Heart left ventricle (tissue), 16 donors: ENCODE results near the gene AREL1. TPM values are rescaled to one million over a fixed set of nuclear protein-coding genes. Genes with fewer than 3 reads are reported as not detected.

Source experiments
- ATAC-seq, 4 donors: fragments of 200-7000 bp; cut with Tn5 transposase; one replicate each; pipeline ENCODE4 v1.9.1; 2020 to 2022; ENCODE audit warnings: moderate library complexity in 4 of 4, mild to moderate bottlenecking in 3 of 4, moderate number of reproducible peaks in 1 of 4
- DNase-seq, 5 donors: peaks; one replicate each; pipeline ENCODE4 v3.0.0-alpha.2; 2020
- H3K27ac ChIP-seq, 12 donors: fragments of 200-600 bp; sonication (generic) in 4 of 12; one replicate each; pipeline versions ENCODE4 v1.5.0 to v1.8.0; 2016 to 2022; ENCODE audit warnings: mild to moderate bottlenecking in 2 of 12
- H3K27me3 ChIP-seq, 9 donors: fragments of 200-600 bp; sonication (generic) in 2 of 9; one replicate each; pipeline versions ENCODE4 v1.5.1 to v1.8.0; 2016 to 2022; ENCODE audit warnings: mild to moderate bottlenecking in 3 of 9
- H3K36me3 ChIP-seq, 9 donors: fragments of 200-600 bp; sonication (generic) in 2 of 9; one replicate each; pipeline versions ENCODE4 v1.5.0 to v1.8.0; 2018 to 2022; ENCODE audit warnings: mild to moderate bottlenecking in 2 of 9
- H3K4me1 ChIP-seq, 12 donors: fragments of 200-600 bp; sonication (generic) in 4 of 12; one replicate each; pipeline versions ENCODE4 v1.5.0 to v1.8.0; 2016 to 2022; ENCODE audit warnings: mild to moderate bottlenecking in 3 of 12
- H3K4me3 ChIP-seq, 12 donors: fragments of 200-600 bp; sonication (generic) in 4 of 12; one replicate each; pipeline versions ENCODE4 v1.5.0 to v1.8.0; 2017 to 2022; ENCODE audit warnings: mild to moderate bottlenecking in 9 of 12, moderate library complexity in 4 of 12
- H3K9me3 ChIP-seq, 12 donors: fragments of 200-600 bp; sonication (generic) in 4 of 12; one replicate each; pipeline versions ENCODE4 v1.5.0 to v1.8.0; 2016 to 2022; ENCODE audit warnings: mild to moderate bottlenecking in 1 of 12
- POLR2A ChIP-seq, 2 donors: fragments of 450-650 bp; IDR thresholded peaks; one replicate each; pipeline ENCODE4 v1.6.1; 2017; ENCODE audit warnings: antibody characterized with exemption in 2 of 2, mild to moderate bottlenecking in 2 of 2, moderate library complexity in 2 of 2
- WGBS, 4 donors: extraction: QIAGEN DNeasy Blood & Tissue Kit in 2 of 4; methylation state at CpG; one replicate each; pipeline versions ENCODE4 v1.1.5 to v1.1.7; 2013 to 2018; 5-methylcytosine and 5-hydroxymethylcytosine counted together
- intact Hi-C, 10 donors: fragments of 100-400 bp; cut with DNase I; formaldehyde crosslinking; loops; one replicate each; pipeline versions ENCODE4 v1.11.1 to v1.14.2; 2022
- polyA plus RNA-seq, 2 donors: library from polyadenylated mRNA; stranded (reverse); fragments of 200-250 nt; gene quantifications; one replicate each; pipeline ENCODE4 v1.2.3, GENCODE V29; 2013
- total RNA-seq, 9 donors: library from RNA; depleted of rRNA in 2 of 9; stranded (reverse); fragments of >200 nt in 2 of 9; fragmentation: NEBNext Ultra II Directional in 3 of 9; extraction: Animal tissue kit (Norgen Biotek cat#: 25700) in 3 of 9; gene quantifications; one replicate each; pipeline versions ENCODE4 v1.1.0 to v1.2.4, GENCODE V29; 2016 to 2023
- TF ChIP-seq, protein P1 (sequence below), 12 donors: fragments of 200-600 bp; sonication (generic) in 4 of 12; IDR thresholded peaks; one replicate each; pipeline versions ENCODE4 v1.5.0 to v1.8.0; 2018 to 2022; ENCODE audit warnings: antibody characterized with exemption in 12 of 12, mild to moderate bottlenecking in 5 of 12
- donor health status: ischemic (EF 13 %, LVEDD 7.1; RV severe dilation, severe dysfunction).
- donor health status: healthy with polysubstance abuse.
- donor health status: DM: no; HTN: yes; CAD: no.
- donor health status: DM: no; HTN: no; CAD: no.
- donor health status: ischemic (EF 25% LVEDD 6.9; RV normal size, moderate dysfunction).
- donor health status: ischemic (EF 25% LVEDD 5.7; RV mildly dilated, moderate dysfunction).
- donor health status: healthy.
- donor health status: DM: yes; HTN: yes; CAD: no.
- donor health status: ischemic (EF 35%, LVEDD 5.7; RV mildly dilated, moderate dysfunction).
- donor health status: nonischemic (EF 11% LVEDD 7.7; RV severe dilation, severe dysfunction).
- donor health status: DM: yes; HTN: yes; CAD: no.
- donor health status: PGD.
- donor health status: ischemic (EF 29% LVEDD 5.4; RV normal size, mild dysfunction).
- donor health status: nonischemic (EF 23%, LVEDD 6.1; RV moderate dilation, normal function).

Gene AREL1
- total and polyA plus RNA-seq, 11 donors = 7.8 to 30.9 (median 22.2) TPM

DNA sequence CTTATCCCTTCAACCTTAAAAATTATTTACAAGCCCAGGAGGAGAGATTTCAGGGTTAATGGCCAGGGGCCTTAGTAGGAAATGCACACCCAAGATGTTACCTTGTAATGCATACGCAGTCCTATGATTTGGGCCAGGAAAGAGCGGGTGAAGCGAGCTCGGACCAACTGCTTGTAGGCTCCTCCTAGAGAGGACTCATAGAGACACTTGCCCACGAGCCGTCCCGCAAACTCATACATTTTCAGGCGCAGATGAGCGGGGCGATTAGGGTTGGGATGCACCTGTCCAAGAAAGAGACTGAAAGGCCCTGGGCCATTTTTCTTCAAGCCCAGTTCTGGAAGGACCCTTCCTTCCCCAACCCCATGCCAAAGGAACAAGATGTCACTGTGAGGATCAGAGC lies 43.0 kb downstream of the AREL1 start:
- TF ChIP-seq, protein P1, sequence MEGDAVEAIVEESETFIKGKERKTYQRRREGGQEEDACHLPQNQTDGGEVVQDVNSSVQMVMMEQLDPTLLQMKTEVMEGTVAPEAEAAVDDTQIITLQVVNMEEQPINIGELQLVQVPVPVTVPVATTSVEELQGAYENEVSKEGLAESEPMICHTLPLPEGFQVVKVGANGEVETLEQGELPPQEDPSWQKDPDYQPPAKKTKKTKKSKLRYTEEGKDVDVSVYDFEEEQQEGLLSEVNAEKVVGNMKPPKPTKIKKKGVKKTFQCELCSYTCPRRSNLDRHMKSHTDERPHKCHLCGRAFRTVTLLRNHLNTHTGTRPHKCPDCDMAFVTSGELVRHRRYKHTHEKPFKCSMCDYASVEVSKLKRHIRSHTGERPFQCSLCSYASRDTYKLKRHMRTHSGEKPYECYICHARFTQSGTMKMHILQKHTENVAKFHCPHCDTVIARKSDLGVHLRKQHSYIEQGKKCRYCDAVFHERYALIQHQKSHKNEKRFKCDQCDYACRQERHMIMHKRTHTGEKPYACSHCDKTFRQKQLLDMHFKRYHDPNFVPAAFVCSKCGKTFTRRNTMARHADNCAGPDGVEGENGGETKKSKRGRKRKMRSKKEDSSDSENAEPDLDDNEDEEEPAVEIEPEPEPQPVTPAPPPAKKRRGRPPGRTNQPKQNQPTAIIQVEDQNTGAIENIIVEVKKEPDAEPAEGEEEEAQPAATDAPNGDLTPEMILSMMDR (IDR thresholded peaks at IDR 0.05) = no peak
- TF ChIP-seq POLR2A (IDR thresholded peaks at IDR 0.05) = no peak
- 96 to 98% (median 97%) methylated on average over 10 of the region's 10 CpGs for WGBS, 4 donors
- no peak for DNase-seq

DNA sequence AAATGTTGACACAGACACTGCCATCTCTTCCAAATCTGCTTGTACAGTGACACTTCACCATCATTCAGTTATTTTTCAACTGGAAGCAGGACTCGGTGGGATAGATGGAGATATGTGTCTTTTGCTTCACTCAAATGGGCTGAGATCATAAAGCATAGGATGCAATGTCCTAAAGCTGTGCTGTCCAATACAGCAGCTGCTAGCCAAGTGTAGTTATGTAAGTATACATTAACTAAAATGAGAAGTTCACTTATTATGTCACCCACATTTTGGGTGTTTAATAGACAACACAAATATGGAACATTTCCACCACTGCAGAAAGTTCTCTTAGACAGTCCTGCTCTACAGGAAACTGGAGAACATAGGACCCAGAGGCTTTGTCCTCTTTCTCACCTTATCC lies 43.6 kb downstream of the AREL1 start:
- H3K27me3 ChIP-seq = no peaks in the 10 kb centered on the region
- H3K9me3 ChIP-seq = no peaks in the 10 kb centered on the region
- H3K27ac ChIP-seq = no peak overlapping the region
- TF ChIP-seq, protein P1 (IDR thresholded peaks at IDR 0.05) = no peak
- TF ChIP-seq POLR2A (IDR thresholded peaks at IDR 0.05) = no peak
- ATAC-seq (no peak), DNase-seq (no peak)
- H3K4me3 ChIP-seq = no peak overlapping the region
- intact Hi-C loops = loop anchor here in 2 of 10 donors (10.0 kb wide), 2 partner anchors 54 to 146 kb away; partner anchors contain the start of gene LTBP2 (in 1 of the 2)
- peaks cover 0 to 8% (median 0%) of the 10 kb centered on the region in 12 donors for H3K4me1 ChIP-seq
- H3K36me3 ChIP-seq = peaks cover 2 to 100% (median 98%) of the 10 kb centered on the region in 9 donors
- WGBS, 4 donors = 88 to 100% (median 96%) methylated on average over 1 of the region's 1 CpG

More for the DNA sequence above, 43.0 kb downstream of the AREL1 start:
- Histone ChIP-seq H3K36me3 (peaks cover 2 to 100% (median 98%) of the 10 kb centered on the region in 9 donors), H3K4me1 (peaks cover 0 to 3% (median 0%) of the 10 kb centered on the region in 12 donors), H3K27me3 (no peaks in the 10 kb centered on the region), H3K4me3 (no peak overlapping the region), H3K9me3 (no peaks in the 10 kb centered on the region), H3K27ac (no peak overlapping the region)
- ATAC-seq = no peak
- intact Hi-C loops = loop anchor here in 2 of 10 donors (10.0 kb wide), 2 partner anchors 55 to 145 kb away; partner anchors contain the start of gene LTBP2 (in 1 of the 2)

DNA sequence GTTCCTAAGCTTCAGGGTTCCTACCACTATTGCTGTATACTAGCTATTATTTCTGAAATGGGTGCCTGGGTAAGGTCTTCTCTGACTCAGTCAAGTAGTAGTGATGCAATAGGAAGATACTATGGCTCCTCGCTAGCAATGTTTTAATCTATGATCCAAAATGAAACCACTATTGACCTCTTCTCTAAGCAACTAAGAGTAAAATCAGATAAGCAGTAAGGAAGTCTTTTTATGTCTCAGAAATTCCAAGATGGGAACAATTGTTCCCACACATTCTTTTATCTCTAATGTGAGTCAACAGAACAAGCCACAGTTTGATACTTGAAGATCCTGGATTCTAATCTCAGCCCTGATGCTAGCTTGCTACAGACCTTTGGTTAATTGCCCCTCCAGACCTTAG lies 45.1 kb downstream of the AREL1 start:
- peaks cover 2 to 100% (median 96%) of the 10 kb centered on the region in 9 donors for H3K36me3 ChIP-seq
- ATAC-seq = no peak
- WGBS, 4 donors = 92 to 97% (median 96%) methylated on average over 1 of the region's 1 CpG
- intact Hi-C loops = loop anchor here in 2 of 10 donors (10.0 kb wide), 2 partner anchors 53 to 147 kb away; partner anchors contain the start of gene LTBP2 (in 1 of the 2)
- no peaks in the 10 kb centered on the region for H3K9me3 ChIP-seq
- no peak overlapping the region for H3K4me3 ChIP-seq
- H3K27ac ChIP-seq = no peak overlapping the region
- H3K27me3 ChIP-seq = no peaks in the 10 kb centered on the region
- no peak for TF ChIP-seq POLR2A (IDR thresholded peaks at IDR 0.05)
- TF ChIP-seq, protein P1 (IDR thresholded peaks at IDR 0.05) = no peak
- peaks cover 0 to 23% (median 9%) of the 10 kb centered on the region in 12 donors for H3K4me1 ChIP-seq
- no peak for DNase-seq

DNA sequence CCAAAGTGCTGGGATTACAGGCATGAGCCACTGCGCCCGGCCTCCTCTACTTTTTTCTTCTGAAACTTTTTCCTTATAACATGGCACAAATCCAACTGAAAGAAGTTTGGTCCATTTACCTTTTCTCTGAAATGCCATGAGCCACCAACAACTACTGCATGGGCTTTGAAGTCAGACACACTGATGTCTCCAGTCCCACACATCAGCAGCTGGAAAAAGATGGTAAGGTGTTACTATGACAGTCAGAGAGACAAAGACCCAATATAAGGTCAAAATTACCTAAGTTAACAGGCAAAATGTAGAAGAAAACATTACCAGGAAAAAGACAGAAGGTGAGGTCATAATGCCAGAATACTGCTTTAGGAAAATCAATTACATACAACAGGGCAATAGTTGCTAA lies 48.2 kb downstream of the AREL1 start:
- intact Hi-C loops = loop anchor here in 2 of 10 donors (10.0 kb wide), 2 partner anchors 50 to 150 kb away; partner anchors contain the start of gene LTBP2 (in 1 of the 2)
- Histone ChIP-seq H3K27me3 (no peaks in the 10 kb centered on the region), H3K4me3 (no peak overlapping the region), H3K36me3 (peaks cover 0 to 98% (median 88%) of the 10 kb centered on the region in 9 donors), H3K4me1 (peaks cover 0 to 30% (median 10%) of the 10 kb centered on the region in 12 donors), H3K9me3 (no peaks in the 10 kb centered on the region), H3K27ac (peak overlapping the region in 7 of 12 donors; percentile 11 to 59 (median 47))
- ATAC-seq = no peak
- WGBS, 4 donors = 93 to 97% (median 95%) methylated on average over 2 of the region's 2 CpGs
- TF ChIP-seq, protein P1 (IDR thresholded peaks at IDR 0.05) = no peak
- no peak for TF ChIP-seq POLR2A (IDR thresholded peaks at IDR 0.05)
- no peak for DNase-seq
